HG03108 (cell line): ENCODE measurements around the gene CDK5RAP2.
"Not testable (repeated sequence)": the region's sequence is repeated elsewhere in the genome, so short reads cannot be mapped to it uniquely, and the experiment has no call there.

Experiments
- ATAC-seq: cut with Tn5 transposase; IDR thresholded peaks from one replicate; pipeline ENCODE4 v1.9.1; 2021; ENCODE audit warnings: moderate library complexity; ENCODE audit not compliant: unreplicated experiment

Gene CDK5RAP2

GRCh38 chr9:120545701-120546550 is 34.0 kb downstream of the CDK5RAP2 start:
- no peak for ATAC-seq

GRCh38 chr9:120544441-120544840 is 35.5 kb downstream of the CDK5RAP2 start:
- ATAC-seq: no peak

GRCh38 chr9:120542701-120543490 is 37.1 kb downstream of the CDK5RAP2 start:
- ATAC-seq: no peak

- ATAC-seq: no peak
Measured at GRCh38 chr9:120541921-120542320, 38.0 kb downstream of the CDK5RAP2 start.

GRCh38 chr9:120539951-120540350 is 40.0 kb downstream of the CDK5RAP2 start:
- ATAC-seq: no peak

GRCh38 chr9:120538339-120538738 is 41.6 kb downstream of the CDK5RAP2 start:
- ATAC-seq: no peak

GRCh38 chr9:120536949-120537640 is 42.9 kb downstream of the CDK5RAP2 start:
- ATAC-seq: no peak

- no peak for ATAC-seq
Measured at GRCh38 chr9:120536094-120536493, 43.9 kb downstream of the CDK5RAP2 start.

- no peak for ATAC-seq
Measured at GRCh38 chr9:120534266-120534665, 45.7 kb downstream of the CDK5RAP2 start.

- no peak for ATAC-seq
Measured at GRCh38 chr9:120532891-120533290, 47.1 kb downstream of the CDK5RAP2 start.

- ATAC-seq: no peak
Measured at GRCh38 chr9:120532475-120532874, 47.5 kb downstream of the CDK5RAP2 start.

GRCh38 chr9:120531683-120532300 is 48.2 kb downstream of the CDK5RAP2 start:
- no peak for ATAC-seq

GRCh38 chr9:120530220-120530832 is 49.6 kb downstream of the CDK5RAP2 start:
- ATAC-seq: not testable (repeated sequence)

GRCh38 chr9:120528829-120529228 is 51.1 kb downstream of the CDK5RAP2 start:
- no peak for ATAC-seq

- ATAC-seq: no peak
Measured at GRCh38 chr9:120528327-120528726, 51.6 kb downstream of the CDK5RAP2 start.

GRCh38 chr9:120526534-120526933 is 53.4 kb downstream of the CDK5RAP2 start:
- no peak for ATAC-seq

- ATAC-seq: no peak
Measured at GRCh38 chr9:120524863-120525262, 55.1 kb downstream of the CDK5RAP2 start.

- ATAC-seq: no peak
Measured at GRCh38 chr9:120524038-120524437, 55.9 kb downstream of the CDK5RAP2 start.

- no peak for ATAC-seq
Measured at GRCh38 chr9:120522558-120522957, 57.4 kb downstream of the CDK5RAP2 start.

- ATAC-seq: no peak
Measured at GRCh38 chr9:120522032-120522431, 57.9 kb downstream of the CDK5RAP2 start.

- no peak for ATAC-seq
Measured at GRCh38 chr9:120521101-120521500, 58.9 kb downstream of the CDK5RAP2 start.
